ENCODE measurements around the gene SLC40A1.

DNA sequence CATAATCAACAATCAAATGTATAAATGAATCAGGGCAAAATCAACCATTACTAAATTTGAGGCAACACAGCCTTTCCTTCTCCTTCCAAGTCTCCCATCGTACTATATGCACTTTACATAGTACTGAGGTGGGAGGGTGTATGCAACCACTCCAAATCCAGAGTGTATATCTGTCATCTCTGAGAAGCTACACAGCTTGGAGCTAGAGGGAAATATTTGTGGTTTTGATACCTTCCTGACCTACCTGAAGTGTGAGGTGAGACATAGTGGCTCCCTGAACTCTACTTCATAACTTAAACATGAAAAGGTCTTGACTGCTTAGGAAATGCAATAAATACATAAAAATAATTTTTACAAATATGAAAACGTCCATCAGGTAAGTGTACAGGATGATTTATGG is 30.1 kb upstream of the SLC40A1 start:
- TF ChIP-seq, protein P1, sequence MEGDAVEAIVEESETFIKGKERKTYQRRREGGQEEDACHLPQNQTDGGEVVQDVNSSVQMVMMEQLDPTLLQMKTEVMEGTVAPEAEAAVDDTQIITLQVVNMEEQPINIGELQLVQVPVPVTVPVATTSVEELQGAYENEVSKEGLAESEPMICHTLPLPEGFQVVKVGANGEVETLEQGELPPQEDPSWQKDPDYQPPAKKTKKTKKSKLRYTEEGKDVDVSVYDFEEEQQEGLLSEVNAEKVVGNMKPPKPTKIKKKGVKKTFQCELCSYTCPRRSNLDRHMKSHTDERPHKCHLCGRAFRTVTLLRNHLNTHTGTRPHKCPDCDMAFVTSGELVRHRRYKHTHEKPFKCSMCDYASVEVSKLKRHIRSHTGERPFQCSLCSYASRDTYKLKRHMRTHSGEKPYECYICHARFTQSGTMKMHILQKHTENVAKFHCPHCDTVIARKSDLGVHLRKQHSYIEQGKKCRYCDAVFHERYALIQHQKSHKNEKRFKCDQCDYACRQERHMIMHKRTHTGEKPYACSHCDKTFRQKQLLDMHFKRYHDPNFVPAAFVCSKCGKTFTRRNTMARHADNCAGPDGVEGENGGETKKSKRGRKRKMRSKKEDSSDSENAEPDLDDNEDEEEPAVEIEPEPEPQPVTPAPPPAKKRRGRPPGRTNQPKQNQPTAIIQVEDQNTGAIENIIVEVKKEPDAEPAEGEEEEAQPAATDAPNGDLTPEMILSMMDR (IDR thresholded peaks at IDR 0.05; ENCODE audit: low read depth, low read length) = no peak
- no peak for TF ChIP-seq POLR2A (IDR thresholded peaks at IDR 0.05; ENCODE audit: extremely low read depth, insufficient read length)
- TF ChIP-seq, protein P2, sequence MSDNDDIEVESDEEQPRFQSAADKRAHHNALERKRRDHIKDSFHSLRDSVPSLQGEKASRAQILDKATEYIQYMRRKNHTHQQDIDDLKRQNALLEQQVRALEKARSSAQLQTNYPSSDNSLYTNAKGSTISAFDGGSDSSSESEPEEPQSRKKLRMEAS (IDR thresholded peaks at IDR 0.05; ENCODE audit: low read depth, low read length) = no peak
- no peak for TF ChIP-seq MYC (IDR thresholded peaks at IDR 0.05; ENCODE audit: low read depth, low read length)

All from NB4 (cell line).